HFFc6 (cell line): Measurements from ENCODE around the gene DBR1. TPM values are rescaled to one million over a fixed set of nuclear protein-coding genes. Genes with fewer than 3 reads are reported as not detected.

ENCODE experiments used
- DNase-seq: peaks from one replicate; pipeline ENCODE4 v3.0.0-alpha.2; 2018
- H3K27ac Mint-ChIP-seq: 2 replicates; pipeline ENCODE4 v1.8.0; 2020; ENCODE audit warnings: mild to moderate bottlenecking, mixed read lengths
- H3K27me3 Mint-ChIP-seq: 2 replicates; pipeline ENCODE4 v1.8.0; 2021; ENCODE audit warnings: mild to moderate bottlenecking, moderate library complexity, mixed read lengths; ENCODE audit not compliant: insufficient read depth
- H3K36me3 Mint-ChIP-seq: 2 replicates; pipeline ENCODE4 v1.8.0; 2021; ENCODE audit warnings: low read depth, mixed read lengths
- H3K4me1 Mint-ChIP-seq: 2 replicates; pipeline ENCODE4 v1.8.0; 2020; ENCODE audit warnings: low read depth, mixed read lengths
- H3K4me3 Mint-ChIP-seq: 2 replicates; pipeline ENCODE4 v1.8.0; 2020; ENCODE audit warnings: mild to moderate bottlenecking, moderate library complexity, mixed read lengths
- H3K9me3 Mint-ChIP-seq: 2 replicates; pipeline ENCODE4 v1.8.0; 2020; ENCODE audit warnings: mild to moderate bottlenecking, mixed read lengths
- total RNA-seq, 6 experiments: library from RNA; stranded (reverse); fragmentation: NEBNext Ultra II Directional; extraction: Animal tissue kit (Norgen Biotek cat#: 25700); gene quantifications; 2 replicates in 1 of 6; 3 replicates in 5 of 6; pipeline ENCODE4 v1.2.3, GENCODE V29; 2021
- TF ChIP-seq, protein P1 (sequence below): fragments of 200-600 bp; sonication (generic); IDR thresholded peaks from 2 replicates; pipeline ENCODE4 v1.5.0; 2021; ENCODE audit warnings: antibody characterized with exemption, mild to moderate bottlenecking

DBR1 gene
- total RNA-seq, 6 experiments from 2014 or later, result 9.9 to 13.7 (median 11.8) TPM

DNA sequence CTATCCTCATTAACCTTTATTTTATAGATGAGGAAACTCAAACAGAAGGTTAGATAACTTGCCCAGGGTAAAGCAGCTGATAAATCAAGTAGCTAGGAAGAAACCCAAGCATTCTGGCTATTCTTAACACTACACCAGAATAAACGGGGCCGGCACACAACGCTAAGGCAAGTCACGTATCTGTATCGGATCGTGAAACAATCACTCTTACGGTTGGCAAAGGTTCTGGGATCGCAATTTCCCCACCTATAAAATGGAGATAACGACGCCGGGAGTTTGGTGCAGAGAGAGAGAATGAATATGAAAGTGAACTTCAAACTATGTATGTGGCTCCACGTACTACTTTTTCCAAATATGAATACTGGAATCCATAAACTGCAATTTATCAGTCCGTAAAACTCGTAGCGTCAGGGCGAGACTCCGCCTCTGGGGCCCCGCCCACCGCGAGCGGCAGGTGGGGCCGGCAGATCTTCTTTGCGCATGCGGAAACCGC is 12.1 kb upstream of the DBR1 start:
- Mint-ChIP-seq H3K4me1 (peaks cover 46% of the 10 kb centered on the region), H3K4me3 (peak overlapping the region; percentile 97), H3K9me3 (no peaks in the 10 kb centered on the region), H3K36me3 (peaks cover 11% of the 10 kb centered on the region; the same call in 1 of the 2 replicates), H3K27me3 (peaks cover 12% of the 10 kb centered on the region), H3K27ac (peak overlapping the region; percentile 98)
- TF ChIP-seq, protein P1, sequence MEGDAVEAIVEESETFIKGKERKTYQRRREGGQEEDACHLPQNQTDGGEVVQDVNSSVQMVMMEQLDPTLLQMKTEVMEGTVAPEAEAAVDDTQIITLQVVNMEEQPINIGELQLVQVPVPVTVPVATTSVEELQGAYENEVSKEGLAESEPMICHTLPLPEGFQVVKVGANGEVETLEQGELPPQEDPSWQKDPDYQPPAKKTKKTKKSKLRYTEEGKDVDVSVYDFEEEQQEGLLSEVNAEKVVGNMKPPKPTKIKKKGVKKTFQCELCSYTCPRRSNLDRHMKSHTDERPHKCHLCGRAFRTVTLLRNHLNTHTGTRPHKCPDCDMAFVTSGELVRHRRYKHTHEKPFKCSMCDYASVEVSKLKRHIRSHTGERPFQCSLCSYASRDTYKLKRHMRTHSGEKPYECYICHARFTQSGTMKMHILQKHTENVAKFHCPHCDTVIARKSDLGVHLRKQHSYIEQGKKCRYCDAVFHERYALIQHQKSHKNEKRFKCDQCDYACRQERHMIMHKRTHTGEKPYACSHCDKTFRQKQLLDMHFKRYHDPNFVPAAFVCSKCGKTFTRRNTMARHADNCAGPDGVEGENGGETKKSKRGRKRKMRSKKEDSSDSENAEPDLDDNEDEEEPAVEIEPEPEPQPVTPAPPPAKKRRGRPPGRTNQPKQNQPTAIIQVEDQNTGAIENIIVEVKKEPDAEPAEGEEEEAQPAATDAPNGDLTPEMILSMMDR, result no peak
- peak; percentile 79 for DNase-seq

- H3K4me3 Mint-ChIP-seq, result peak overlapping the region; percentile 97
These were observed 11.5 kb upstream of the DBR1 start for GRCh38 chr3:138186221-138186620.

GRCh38 chr3:138184994-138185393 is 10.3 kb upstream of the DBR1 start:
- peaks cover 5% of the 10 kb centered on the region; the same call in 1 of the 2 replicates for H3K36me3 Mint-ChIP-seq
- no peaks in the 10 kb centered on the region for H3K9me3 Mint-ChIP-seq
- TF ChIP-seq, protein P1, result no peak
- H3K4me1 Mint-ChIP-seq, result peaks cover 39% of the 10 kb centered on the region
- H3K27me3 Mint-ChIP-seq, result peaks cover 12% of the 10 kb centered on the region
- peak; percentile 10 for DNase-seq
- no peak overlapping the region for H3K4me3 Mint-ChIP-seq
- H3K27ac Mint-ChIP-seq, result no peak overlapping the region

More at GRCh38 chr3:138186221-138186620, 11.5 kb upstream of the DBR1 start:
- Mint-ChIP-seq H3K4me1 (peaks cover 41% of the 10 kb centered on the region), H3K27me3 (peaks cover 12% of the 10 kb centered on the region), H3K36me3 (peaks cover 6% of the 10 kb centered on the region; the same call in 1 of the 2 replicates), H3K27ac (no peak overlapping the region; the same call in 1 of the 2 replicates), H3K9me3 (no peaks in the 10 kb centered on the region)
- TF ChIP-seq, protein P1, result no peak
- no peak for DNase-seq

DNA sequence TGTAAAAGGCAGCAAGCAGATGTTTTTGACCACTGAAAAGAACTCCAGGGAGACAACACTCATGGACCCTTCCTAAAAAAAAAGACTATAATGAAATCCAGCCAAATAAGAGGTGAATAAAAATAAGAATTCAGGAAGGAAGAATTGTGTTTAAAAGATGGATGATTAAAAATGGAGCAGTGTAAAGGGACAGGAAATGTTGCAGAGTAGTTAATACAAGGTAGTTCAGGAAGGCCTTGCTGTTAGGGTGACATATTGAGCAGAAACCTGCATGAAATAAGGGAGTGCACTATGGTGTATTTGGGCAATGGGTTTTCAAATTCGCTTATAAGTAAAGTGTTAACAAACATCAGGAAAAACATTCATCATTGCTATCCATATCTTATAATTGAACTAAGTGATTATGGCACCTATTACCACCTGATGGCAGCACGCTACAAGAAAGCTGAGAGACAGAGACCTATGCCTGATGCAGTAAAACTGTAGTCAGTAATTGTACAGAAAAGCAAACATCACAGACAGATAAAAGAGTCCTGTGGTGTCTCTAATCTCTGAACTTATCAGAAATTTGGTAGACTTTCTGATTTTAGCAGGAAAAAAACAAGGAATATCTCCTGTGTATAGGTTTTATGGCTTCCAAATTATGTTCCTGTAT is 5.8 kb upstream of the DBR1 start:
- H3K27ac Mint-ChIP-seq, result no peak overlapping the region
- H3K9me3 Mint-ChIP-seq, result no peaks in the 10 kb centered on the region
- H3K4me1 Mint-ChIP-seq, result peaks cover 9% of the 10 kb centered on the region
- H3K27me3 Mint-ChIP-seq, result peaks cover 12% of the 10 kb centered on the region
- DNase-seq, result peak; percentile 37
- no peak overlapping the region for H3K4me3 Mint-ChIP-seq
- H3K36me3 Mint-ChIP-seq, result no peaks in the 10 kb centered on the region
- TF ChIP-seq, protein P1, result peak; percentile 71

DNA sequence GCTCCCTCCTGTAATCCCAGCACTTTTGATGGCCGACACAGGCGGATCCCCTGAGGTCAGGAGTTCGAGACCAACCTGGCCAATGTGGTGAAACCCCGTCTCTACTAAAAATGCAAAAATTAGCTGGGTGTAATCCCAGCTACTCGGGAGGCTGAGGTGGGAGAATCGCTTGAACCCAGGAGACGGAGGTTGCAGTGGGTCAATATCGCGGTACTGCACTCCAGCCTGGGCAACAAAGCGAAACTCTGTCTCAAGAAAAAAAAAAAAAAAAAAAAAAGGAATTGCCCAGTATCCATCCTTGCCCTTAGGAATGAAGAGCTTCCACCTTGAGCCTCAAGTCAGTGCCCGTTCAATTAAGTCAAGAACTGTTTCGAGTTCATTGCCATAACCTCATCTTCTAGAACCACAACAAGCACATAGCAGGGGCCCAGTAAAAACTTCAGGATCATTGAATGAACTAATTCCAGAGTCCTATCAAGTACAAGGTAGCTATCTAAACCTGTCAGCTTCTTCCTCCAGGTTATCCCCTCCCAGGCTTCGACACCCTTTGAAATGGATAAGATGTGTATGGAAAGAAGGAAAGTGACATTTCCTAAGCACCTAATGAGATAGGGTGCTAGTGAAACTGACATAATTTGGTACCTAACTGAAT is 826 bp downstream of the DBR1 start:
- Mint-ChIP-seq H3K27ac (peak overlapping the region; percentile 92), H3K9me3 (no peaks in the 10 kb centered on the region), H3K36me3 (peaks cover 19% of the 10 kb centered on the region; the same call in 1 of the 2 replicates), H3K4me3 (peak overlapping the region; percentile 97), H3K4me1 (peaks cover 25% of the 10 kb centered on the region), H3K27me3 (peaks cover 1% of the 10 kb centered on the region; the same call in 1 of the 2 replicates)
- DNase-seq, result no peak
- TF ChIP-seq, protein P1, result no peak
